ENCODE data around the gene MTF2. TPM values are rescaled to one million over a fixed set of nuclear protein-coding genes. Genes with fewer than 3 reads are reported as not detected.

The MTF2 gene
- total and polyA plus RNA-seq, 9 of the 15 experiments (the other 6 are each of a cell fraction or from before 2014, with no cell fraction given), result 29.3 to 124 (median 57.7) TPM

DNA sequence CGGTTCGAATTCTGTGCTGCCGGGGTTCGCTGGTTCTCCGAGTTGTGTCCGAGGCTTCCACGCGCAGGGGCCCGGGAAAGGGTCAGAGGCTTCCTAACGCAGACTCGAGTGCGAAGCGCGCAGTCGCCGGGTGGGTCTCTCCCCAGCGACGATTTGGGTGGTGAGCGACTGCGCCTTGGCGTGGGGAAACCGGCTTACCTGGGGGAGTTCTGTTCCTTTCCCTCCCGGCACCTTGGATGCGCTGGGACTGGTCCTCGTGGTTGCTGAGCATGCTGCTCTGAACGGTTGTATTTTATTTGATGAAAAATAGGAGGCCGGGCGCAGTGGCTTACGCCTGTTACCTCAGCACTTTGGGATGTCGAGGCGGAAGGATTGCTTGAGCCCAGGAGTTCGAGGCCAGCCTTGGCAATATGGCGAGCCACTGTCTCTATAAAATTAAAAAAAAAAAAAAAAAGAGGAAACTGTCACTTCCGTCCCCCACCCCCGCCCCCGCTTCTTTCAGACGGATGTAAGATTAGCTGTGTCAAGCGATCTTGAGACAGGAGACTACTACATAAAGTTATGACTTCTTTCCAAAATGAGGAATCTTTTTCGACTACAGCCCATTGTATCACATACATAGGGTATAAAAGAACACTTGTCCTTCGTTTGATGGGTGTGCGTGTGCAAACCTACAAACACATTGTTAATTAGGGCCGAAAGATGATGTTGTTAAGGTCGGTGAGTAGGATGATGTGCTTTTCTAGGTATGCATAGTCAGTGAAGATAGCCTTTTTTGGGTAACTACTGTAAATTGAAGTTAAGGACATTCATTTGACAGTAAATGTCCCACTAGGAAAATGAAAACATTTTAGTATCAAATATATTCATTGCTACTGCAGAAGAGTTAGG lies 101.9 kb downstream of the MTF2 start, which contains the start of gene CCDC18 (continued):
- TF ChIP-seq FOXM1 (IDR thresholded peaks at IDR 0.05; ENCODE audit: low read depth) (peak; percentile 76), FOXM1 (CRISPR knock-in tag; IDR thresholded peaks at IDR 0.05; ENCODE audit: low read depth) (peak; percentile 77; the same call in 1 of the 2 replicates), MLLT1 (IDR thresholded peaks at IDR 0.05) (peak in 1 of 2 experiments; percentile 81; a peak in 2 of 4 replicates), SAFB2 (IDR thresholded peaks at IDR 0.05; ENCODE audit: borderline replicate concordance, low read depth, low read length, severe bottlenecking) (no peak), YY1 (IDR thresholded peaks at IDR 0.05; ENCODE audit: borderline replicate concordance in 1 of 3, control insufficient read depth in 1 of 3, extremely low read depth in 1 of 3, insufficient read depth in 3 of 3, insufficient read length in 1 of 3, insufficient replicate concordance in 2 of 3, low read depth in 1 of 3, low read length in 2 of 3) (peak in 1 of 3 experiments; percentile 68), ZNF431 (CRISPR knock-in tag; IDR thresholded peaks at IDR 0.05) (no peak), SUPT5H (IDR thresholded peaks at IDR 0.05) (peak; percentile 81), MYC (IDR thresholded peaks at IDR 0.05; ENCODE audit: low read depth, low read length) (no peak), MYC (CRISPR knock-in tag; IDR thresholded peaks at IDR 0.05; ENCODE audit: borderline replicate concordance, low read depth) (peak; percentile 32; the same call in 1 of the 2 replicates), ZNF165 (CRISPR knock-in tag; IDR thresholded peaks at IDR 0.05; ENCODE audit: borderline replicate concordance) (no peak), C11orf30 (IDR thresholded peaks at IDR 0.05; ENCODE audit: low read depth) (peak; percentile 5; the same call in 1 of the 2 replicates), ZKSCAN3 (CRISPR knock-in tag; IDR thresholded peaks at IDR 0.05) (no peak), IRF1 (CRISPR knock-in tag; IDR thresholded peaks at IDR 0.05; ENCODE audit: borderline replicate concordance) (no peak), GTF3C2 (IDR thresholded peaks at IDR 0.05; ENCODE audit: borderline replicate concordance, extremely low read depth, insufficient read length) (no peak), POU5F1 (IDR thresholded peaks at IDR 0.05; ENCODE audit: borderline replicate concordance, low read depth, low read length, partially characterized antibody) (no peak), ZSCAN29 (IDR thresholded peaks at IDR 0.05) (peak; percentile 71), KDM5B (IDR thresholded peaks at IDR 0.05; ENCODE audit: insufficient replicate concordance, low read depth, low read length) (peak; percentile 26), DACH1 (IDR thresholded peaks at IDR 0.05; ENCODE audit: partially characterized antibody) (no peak)

Measured in K562 (cell line).